HG03039 (cell line): ENCODE data around the gene STARD6.
"Not testable (repeated sequence)": the region's sequence is repeated elsewhere in the genome, so short reads cannot be mapped to it uniquely, and the experiment has no call there.

ENCODE experiments used
- ATAC-seq: cut with Tn5 transposase; IDR thresholded peaks from one replicate; pipeline ENCODE4 v1.9.1; 2021; ENCODE audit warnings: mild to moderate bottlenecking, moderate library complexity; ENCODE audit not compliant: unreplicated experiment

Gene STARD6, protein sequence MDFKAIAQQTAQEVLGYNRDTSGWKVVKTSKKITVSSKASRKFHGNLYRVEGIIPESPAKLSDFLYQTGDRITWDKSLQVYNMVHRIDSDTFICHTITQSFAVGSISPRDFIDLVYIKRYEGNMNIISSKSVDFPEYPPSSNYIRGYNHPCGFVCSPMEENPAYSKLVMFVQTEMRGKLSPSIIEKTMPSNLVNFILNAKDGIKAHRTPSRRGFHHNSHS

GRCh38 chr18:54357660-54358494 lies at the start of gene STARD6, which contains the start of gene C18orf54:
Gene STARD6, minus strand, starts transcription at chr18:54357858. Its CDS starts 3,285 bp downstream, at chr18:54354573.
Gene C18orf54, plus strand, starts transcription at chr18:54357906. Its CDS starts 2,667 bp downstream, at chr18:54360573.
- peak; percentile 92 for ATAC-seq

DNA sequence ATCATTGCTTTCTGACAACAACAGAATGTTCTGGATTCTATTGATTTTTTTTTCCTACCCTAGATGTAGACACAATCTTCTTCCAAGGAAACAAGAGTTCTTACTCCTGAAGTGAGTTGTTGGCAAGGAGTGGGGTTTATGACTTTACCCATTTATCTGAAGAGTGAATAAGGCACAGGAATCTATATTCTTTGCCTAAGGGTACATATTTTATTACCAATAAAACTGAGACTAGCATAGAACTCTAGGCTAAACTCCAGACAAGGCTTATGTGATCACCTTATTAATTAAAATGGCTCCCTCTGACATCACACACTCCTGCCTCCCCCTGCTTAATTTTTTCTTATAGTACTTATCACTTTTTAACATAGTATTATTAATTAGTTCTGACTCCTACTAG lies 47.6 kb upstream of the STARD6 start:
- no peak for ATAC-seq

DNA sequence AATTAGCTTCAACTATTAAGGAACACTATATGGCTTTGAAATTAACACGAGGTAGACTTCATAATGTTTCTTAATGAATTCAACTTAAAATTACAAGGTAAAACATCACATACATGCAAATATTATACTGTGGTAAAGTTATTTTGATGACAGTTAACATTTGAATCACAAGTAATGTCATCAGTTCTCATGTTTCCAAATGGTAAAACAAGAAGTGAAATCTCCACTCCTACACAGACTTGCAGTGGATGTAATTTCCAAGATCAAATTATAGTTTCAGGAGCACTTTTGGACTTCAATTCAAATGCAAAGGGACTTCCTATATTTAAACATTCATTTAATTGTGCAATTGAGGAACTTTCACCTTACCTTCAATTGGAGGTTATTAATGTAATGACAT lies 39.1 kb upstream of the STARD6 start:
- no peak for ATAC-seq

- ATAC-seq = no peak
Measured at GRCh38 chr18:54393648-54394294, 36.1 kb upstream of the STARD6 start.

GRCh38 chr18:54392543-54393023 lies 34.9 kb upstream of the STARD6 start:
- no peak for ATAC-seq

- ATAC-seq = no peak
Measured at GRCh38 chr18:54390838-54391237, 33.2 kb upstream of the STARD6 start.

- ATAC-seq = no peak
Measured at GRCh38 chr18:54389143-54389505, 31.5 kb upstream of the STARD6 start.

DNA sequence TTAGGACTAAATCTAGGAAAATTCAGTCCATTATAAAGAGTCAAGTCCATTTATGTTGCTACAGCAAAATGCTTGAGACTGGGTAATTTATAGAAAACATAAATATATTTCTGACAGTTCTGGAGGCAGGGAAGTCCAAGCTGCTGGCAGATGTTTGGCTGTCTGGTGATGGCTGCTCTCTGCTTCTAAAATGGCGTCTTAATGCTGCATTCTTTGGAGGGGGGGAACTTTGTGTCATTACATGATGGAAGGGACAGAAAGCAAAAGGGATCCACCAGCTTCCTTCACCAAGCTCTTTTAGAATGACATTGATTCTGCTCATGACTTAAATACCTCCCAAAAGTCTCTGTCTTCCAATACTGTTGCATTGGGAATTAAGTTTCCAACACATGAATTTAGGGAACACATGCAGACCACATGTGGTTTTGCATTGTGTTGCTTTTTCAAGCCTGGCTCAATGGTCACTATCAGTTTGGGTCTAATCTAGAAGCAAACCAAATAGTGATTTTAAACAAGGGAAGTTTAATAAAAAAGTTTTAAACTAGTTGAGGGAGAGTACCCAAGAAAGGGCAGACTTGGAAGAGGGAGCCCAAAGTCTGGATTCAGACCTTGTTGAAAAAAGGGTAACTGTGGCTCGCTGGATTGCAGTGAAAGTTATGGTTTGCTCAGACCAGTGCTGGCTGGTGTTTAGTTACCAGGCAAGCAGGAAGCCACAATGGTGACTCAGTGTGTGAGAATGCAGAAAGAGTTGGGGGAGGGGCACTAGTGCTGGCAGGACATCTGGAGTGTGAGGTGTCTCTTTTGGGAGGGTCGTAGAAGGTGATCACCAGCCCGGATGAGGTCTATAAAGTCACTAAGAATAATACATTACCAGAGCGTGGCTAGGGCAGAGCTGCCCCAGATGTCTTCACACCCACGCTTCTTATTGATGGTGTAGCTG lies 30.8 kb upstream of the STARD6 start:
- peak; percentile 86 for ATAC-seq

DNA sequence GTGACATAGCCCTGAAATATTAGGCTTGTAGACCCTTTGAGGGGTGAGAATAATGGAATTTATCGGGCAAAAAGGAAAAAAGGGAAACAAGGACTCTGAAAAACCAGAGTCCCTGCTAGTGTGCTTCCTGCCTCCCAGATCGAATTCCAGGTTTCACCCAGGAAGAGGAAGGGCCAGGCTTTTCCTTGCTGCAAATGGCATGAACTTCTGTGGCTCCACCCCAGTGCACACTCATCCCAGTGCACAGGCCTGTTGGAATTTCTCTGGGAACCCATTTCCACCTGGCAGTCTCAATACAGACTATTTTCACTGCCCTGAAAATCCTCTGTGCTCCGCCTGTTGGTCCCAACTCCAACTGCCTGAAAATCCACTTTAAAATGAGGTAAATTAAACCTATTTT lies 30.0 kb upstream of the STARD6 start:
- ATAC-seq = no peak

GRCh38 chr18:54386800-54387495 lies 29.3 kb upstream of the STARD6 start:
- ATAC-seq = not testable (repeated sequence)

- no peak for ATAC-seq
Measured at GRCh38 chr18:54386043-54386442, 28.4 kb upstream of the STARD6 start.

GRCh38 chr18:54382733-54383252 lies 25.1 kb upstream of the STARD6 start:
- ATAC-seq = no peak

DNA sequence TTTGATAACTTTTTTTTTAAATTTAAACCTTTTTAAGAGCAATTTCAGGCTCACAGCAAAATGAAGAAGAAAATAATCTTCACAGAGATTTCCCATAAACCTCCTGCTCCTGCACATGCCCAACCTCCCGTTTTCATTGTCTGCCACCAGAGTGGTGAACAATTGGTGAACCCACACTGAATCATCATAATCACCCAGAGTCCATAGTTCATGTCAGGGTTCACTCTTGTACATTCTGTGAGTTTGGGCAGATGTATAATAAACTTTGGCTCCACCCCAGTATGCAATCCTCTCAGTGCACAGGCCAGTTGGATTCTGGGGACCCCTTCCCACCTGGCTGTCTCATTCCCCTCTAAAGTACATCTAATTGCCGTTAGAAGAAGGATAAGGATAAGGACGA lies 24.4 kb upstream of the STARD6 start:
- no peak for ATAC-seq

DNA sequence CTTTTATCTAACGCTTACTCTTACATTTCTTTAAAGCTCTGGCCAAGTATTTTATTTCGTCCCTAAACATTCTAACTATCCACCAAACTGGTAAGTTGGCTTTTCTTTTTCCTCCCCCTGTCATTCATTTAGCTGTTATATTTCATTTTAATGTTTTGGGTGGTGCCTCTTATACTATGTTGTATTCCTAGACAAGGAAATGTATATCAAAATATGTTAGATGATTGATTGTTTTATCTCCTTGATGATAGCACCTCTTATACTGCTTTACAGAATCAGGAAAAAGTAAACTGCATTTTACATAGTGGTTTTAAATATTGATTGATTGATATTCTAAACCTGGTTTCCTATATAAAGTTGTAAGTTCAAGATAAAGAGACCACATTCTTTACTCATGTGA lies 24.0 kb upstream of the STARD6 start:
- ATAC-seq = no peak

GRCh38 chr18:54378057-54378456 lies 20.4 kb upstream of the STARD6 start:
- ATAC-seq = no peak

DNA sequence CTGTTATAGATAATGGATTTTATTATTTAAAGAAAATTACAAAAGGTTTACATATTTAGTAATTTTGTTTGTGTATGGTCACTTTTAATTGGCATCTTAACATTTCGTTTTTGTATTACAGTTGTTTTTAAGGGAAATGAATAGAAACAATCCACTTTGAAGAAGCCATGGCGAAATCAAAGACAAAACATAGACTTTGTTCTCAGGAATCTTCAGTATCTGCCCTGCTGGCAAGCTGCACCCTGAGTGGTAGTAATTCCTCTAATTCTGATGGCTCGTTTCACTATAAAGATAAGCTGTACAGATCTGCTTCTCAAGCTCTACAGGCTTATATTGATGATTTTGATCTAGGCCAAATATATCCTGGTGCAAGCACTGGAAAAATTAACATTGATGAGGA lies 2.7 kb upstream of the STARD6 start:
- no peak for ATAC-seq

DNA sequence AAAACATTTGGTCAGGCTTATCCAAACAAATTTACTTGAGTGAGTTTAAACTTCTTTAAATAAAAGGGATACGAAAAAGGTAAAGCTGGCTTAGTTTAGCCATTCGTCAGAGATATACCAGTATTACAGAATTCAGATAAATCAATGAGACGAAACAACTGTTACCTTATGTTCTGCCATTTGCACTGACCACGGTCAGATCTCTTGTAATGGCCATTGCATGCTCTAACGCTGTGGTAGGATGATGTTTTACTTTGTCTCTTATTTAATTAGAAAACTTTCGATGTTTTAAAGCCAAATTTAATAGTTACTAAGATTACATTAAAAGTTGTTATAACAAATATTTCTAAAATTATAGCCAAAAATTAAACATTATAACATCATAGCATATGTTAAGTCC lies 1.6 kb upstream of the STARD6 start:
- no peak for ATAC-seq

GRCh38 chr18:54358495-54359040 lies 910 bp upstream of the STARD6 start:
- ATAC-seq = peak; percentile 16

DNA sequence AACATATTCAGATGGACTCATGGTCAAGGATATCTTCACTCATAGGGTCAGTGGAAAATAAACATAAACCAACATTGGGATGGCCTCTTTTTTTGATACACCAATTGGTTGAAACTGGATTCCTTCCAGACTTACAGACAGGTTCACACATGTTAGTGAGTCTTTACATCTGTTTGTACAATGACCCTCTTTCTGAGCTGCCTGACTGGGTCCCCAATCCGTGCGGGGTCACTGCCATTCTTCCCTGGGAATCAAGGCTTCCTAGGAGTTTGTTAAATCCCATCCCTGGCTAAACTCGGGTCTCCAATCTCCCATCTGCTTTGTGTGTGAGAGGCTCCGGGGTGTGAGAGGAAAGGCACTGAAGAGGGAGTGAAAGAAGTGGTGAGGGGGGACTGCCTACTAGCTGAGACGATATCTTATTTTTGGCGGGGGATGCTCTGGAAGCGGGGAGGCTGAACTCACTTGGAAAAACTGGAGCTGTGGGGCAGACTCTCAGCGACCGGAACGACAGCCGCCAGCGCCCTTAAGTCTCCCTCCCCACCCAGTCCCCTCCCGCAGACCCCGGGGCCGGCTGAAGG lies 487 bp downstream of the STARD6 start:
- no peak for ATAC-seq
